Right renal pelvis (tissue), 4 donors: ENCODE measurements around the gene SYT6. TPM values are rescaled to one million over a fixed set of nuclear protein-coding genes. Genes with fewer than 3 reads are reported as not detected.
A peak's percentile ranks its signal among the peaks of the same experiment; 100 is the strongest.

ENCODE experiments used
- DNase-seq, 4 donors: peaks; one replicate each; pipeline ENCODE4 v3.0.0-alpha.2; 2013; ENCODE audit warnings: low read depth in 4 of 4, low spot score in 3 of 4, missing footprints in 1 of 4
- polyA plus RNA-seq, 4 donors: library from polyadenylated mRNA; unstranded; fragments of 120-200 nt; gene quantifications; one replicate each; pipeline ENCODE4 v1.2.1, GENCODE V29; 2013; ENCODE audit not compliant: insufficient read length in 4 of 4

Gene SYT6
- polyA plus RNA-seq, 4 donors: 1.3 to 1.7 (median 1.5) TPM

DNA sequence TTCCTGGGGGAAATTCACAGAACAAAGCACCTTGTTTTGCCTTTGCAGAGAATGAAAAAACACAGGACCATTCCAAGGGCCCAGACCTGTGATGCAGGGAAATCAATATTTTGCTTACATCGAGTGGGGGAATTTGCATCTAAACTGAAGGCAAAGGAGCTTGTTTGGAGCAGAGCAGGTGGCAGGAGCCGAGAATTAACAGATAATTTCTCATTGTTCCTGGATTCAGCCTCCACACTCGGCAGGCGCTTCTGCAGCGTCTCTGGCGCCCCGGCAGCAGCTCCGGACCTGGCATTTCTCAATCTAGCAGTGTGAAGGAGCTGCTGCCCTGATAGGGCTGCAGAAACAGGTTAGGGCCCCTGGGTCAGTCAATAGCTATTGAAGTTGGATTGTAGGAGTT is 2.0 kb upstream of the SYT6 start:
- DNase-seq: no peak

DNA sequence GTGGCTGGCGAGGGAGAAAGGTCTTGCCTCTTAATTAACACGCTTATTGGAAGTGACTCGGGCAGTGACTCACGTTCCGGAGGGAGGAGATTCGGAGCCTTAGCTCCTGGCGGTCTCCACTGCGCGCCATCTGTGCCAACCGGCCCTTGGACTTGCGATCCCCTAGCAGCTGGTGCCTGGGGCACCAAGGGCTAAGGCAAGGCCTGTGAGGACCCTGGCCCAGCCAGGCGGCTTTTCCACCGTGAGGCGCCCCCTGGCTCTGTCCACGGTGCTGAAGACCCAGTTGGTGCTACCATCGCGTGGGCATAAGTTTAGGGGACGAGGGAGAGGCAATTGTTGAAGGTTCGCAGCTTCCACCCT is 1.3 kb upstream of the SYT6 start:
- DNase-seq: peak in 3 of 4 donors; percentile 28 to 33 (median 32)

DNA sequence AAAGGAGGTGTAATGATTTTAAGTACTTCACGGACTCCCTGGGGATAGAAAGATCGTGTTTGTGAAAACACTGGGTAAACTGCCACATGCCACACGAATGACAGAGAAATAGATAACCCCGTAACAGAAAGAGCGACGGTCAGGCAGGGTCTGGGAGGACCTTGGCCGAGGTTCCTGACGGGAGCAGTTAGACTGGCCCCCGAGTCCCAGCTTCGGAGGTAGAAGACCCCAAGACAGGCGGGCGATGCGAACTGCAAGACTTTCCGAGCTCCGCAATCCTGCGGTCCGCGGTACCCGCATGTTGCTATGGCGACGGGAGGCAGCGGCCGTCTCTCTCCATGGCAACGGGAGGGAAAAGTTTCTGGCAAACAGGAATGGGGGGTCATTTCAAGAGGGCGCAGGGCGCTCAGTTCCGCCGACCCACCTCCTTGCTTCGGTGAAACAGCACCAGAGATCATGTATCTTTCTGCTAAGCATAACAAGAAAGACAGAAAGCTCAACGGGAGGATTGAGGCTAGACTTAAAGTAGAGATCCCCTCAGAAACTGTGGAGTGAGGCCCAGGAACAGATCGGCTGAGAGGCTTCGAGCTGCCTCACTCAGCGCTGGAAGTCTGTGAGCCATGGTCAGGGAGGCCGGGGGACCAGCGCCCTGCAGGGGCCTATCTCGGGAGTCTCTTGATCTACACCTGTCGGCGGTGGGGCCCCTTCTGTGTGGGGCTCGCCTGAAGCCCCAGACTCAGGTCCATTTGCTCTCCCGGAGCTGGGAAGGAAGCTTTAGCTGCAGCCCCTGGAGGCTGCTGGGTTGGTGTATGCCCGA is 685 bp upstream of the SYT6 start:
- no peak for DNase-seq

DNA sequence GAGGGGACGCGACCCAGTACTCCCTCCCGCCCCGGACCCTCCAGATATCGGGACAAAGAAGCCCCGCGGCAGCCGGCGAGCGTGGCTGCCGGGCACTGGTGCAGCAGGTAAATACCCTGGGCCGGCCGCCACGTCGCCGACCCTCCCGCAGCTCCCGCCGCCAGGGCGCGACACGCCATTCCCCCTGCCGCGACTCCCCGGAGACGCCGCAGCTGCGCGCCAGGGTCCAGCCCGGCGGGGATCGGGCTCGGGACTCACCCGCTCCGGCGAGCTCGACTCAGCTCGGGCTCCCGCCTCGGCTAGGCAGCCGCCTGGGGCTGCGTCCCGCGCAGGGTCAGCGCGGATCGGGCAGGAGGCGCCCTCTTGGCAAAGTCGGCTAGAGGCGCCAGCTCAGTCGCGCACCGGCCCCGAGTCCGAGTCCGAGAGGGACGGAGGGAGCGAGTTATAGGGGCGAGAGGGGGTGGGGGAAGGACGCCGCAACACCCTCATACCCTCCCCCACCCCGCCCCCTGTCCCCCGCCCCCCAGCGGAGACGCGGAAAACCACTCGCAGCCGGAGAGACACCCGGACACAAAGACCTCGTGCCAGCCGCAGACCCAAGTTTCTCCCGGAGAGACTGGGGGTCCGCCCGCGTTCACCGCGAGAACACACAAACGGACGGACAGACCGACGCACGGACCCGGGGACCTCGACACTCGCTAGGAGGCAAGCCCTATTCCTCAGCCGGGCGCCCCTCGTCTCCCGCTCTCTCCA is 985 bp downstream of the SYT6 start:
- peak in 2 of 4 donors; percentile 17 to 33 for DNase-seq

DNA sequence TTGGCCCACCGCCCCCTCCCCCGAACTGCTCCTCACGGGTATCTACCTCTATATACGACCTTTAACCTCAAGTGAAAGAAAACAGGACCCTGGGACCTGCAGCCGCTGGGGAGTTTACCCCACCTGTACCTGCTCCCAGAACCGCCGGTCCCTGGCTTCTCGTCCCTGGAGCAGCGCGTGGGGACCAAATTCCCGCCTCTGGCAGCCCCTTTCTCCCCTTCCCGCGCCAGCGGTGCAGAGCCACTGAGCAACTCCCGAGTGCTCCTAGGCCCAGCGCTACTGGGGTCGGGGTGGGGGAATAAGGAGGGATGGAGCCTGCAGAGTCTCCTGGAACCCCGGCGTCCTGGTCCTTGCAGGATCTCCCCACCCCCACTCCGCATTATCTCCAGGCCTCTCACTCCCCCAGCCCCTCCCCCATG is 1.6 kb downstream of the SYT6 start:
- no peak for DNase-seq

DNA sequence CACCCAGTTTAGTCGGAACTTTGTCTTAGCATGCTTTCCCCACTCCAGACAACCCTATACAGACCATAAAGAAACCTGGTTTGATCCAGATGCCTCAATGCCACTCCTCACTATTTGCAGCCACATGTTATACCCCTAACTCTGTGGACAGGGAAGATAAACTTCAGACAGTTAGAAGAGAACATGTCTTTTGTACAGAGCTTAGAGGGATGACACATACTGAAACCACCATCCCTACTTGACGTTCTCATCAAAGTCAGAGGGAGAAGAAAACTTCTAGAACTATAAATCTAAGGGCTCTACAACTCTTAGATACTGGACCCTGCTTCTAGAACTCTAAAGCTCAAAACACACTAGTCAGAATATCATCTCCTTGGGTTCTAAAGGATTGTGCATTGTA is 3.7 kb downstream of the SYT6 start:
- no peak for DNase-seq

DNA sequence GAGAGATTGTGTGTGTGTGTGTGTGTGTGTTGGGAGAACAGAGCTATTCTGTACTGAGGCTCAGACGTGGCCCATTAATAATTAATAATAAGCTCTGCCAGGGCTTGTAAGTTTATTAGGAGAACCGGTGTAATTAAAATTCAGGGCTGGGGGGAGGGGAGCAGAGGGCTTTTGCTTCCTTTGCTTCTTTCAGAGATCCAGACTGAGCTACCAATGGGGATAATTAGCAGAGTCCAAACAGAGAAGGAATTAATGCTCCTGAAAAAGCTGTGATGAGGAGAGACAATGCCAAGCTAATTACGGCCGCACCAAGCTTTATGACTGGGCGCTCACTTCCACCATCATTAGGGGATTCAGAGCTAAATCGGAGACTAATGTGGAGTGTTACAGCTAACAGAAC is 4.5 kb downstream of the SYT6 start:
- DNase-seq: no peak

DNA sequence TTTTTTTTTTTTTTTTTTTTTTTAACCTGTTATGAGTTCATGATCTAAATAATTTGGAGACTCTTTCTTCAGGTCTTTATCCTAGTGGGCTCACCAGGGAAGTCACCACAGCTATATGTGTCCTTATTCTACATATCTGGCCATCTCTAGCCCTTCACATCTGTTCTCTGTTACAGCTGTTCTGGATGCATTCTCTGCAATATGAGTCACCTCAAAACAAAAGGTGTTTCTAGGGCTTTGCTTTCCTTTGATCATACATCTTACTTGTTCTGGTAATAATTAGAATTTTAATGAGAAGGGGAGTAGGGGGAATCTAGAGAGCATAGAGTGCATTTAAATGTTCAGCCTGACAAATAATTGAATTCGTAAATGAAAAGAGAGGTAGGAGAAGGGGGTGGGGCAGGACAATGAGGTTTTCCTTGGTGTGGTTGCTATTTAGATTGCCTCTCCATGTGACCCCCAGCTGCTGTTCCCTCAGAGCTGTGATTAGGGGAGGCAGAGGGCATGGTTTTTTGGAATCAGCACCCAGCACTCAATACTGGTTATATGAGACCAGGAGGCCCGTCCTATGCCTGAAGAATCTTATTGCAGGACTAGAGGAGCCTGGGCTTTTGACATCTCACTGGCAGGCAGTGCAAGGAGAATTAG is 8.0 kb downstream of the SYT6 start:
- DNase-seq: no peak

DNA sequence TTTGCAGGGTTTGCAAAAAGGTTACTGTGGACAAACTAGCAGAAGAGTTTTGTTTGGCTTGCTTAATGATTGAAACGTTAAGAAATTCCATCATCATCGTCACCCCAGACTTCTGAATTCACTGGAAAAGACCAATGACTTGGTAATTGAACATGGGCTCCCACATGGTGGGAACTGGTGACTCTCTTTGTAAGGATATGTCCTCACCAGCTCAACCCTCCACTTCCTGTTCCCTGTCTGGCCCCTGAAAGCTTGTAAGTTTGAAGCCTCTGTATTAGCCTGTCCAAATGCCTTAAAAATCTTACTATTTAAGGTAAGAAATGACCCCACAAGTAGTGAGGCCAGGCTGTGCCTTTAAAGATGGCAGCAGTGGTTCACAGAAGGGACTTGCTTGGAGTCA is 9.7 kb downstream of the SYT6 start:
- no peak for DNase-seq

DNA sequence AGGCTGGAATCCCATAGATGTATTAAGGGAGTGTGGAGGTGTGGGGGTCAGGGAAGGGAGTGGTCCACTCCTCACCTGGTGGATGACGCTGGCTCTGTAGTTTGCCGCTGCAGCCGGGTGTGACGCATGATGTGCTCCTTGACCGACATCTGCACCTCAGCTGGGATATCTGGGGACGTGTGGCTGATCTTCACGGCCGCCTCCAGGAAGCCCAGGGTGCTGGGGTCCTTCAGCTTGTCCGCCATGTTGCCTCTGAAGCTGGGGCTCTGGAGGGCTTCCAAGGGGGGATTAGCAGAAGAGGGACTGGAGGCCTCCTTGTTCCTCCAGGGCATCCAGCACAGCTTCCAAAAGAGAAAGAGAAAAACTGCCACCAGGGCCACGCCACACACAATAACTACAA is 14.1 kb downstream of the SYT6 start:
- DNase-seq: no peak

DNA sequence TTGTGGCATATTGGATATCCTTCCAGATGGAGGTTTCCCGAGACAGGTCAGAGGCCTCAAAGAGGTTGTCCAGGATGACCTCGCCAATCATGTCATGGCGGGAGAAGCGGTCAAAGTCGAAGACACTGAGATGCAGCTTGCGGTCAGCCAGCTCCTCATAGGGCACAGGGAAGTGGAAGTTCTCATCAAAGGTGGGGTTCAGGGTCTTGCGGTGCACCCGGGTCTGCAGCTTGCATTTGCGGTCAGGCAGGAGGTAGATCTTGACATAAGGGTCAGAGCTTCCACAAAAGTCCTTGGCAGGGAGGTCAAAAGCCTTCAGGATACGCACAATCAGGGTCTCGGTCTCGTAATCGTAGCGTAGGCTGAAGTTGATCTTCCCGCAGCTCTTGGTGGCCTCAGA is 16.2 kb downstream of the SYT6 start:
- DNase-seq: no peak

DNA sequence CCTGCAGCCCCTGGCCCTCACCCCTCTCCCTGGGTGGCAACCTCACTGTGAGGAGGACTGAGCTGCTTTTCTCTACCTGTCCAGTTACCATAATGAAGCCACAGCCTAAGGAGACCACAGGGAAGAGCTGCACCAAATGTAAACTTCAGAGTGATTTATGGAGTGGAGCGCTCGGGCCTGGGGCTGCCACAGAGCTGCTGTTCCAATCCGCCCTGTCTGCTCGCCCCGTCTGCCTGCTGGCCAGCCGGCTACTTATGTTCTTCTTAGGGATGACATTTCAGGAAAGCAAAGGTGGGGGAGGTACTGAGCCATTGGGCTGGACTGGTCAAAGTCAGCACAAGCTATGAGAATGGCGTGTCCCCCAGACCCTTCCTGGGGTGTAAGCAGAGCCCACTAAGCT is 17.9 kb downstream of the SYT6 start:
- no peak for DNase-seq

DNA sequence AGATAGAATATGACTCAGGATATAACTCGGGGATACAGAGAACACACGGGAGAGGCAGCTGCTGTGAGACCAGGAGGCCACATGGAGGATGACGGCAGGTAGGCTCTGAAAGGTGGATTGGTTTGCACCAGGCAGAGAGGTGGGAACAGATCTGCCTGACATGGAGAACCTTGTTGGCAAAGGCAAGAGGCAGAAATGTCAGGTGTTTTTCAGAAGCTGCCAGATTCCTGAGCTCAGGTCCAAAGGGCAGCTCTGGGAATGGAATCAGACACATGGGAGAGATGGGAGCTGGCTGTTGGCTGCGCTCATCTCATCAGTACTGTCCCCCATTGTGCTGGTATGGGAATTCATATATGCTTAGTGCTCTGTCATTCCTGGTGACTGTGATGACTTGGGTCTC is 19.2 kb downstream of the SYT6 start:
- no peak for DNase-seq

DNA sequence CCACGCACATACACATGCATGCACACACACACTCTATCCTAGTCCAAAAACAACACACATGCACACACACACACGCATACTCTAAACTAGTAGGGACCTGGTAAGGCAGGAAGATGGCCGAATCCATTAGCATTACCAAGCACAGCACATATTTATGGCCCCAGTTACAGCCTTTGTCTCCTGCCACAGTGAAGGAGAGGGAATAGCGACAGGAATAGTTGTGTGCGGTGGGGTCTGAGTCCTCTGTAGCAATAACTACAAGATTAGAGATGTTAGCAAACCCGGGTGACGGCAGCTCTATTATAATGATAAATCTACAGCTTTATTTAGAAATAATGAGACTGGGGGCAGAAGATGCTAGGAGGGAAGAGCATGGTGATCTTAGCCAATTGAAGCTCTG is 20.5 kb downstream of the SYT6 start:
- DNase-seq: no peak

DNA sequence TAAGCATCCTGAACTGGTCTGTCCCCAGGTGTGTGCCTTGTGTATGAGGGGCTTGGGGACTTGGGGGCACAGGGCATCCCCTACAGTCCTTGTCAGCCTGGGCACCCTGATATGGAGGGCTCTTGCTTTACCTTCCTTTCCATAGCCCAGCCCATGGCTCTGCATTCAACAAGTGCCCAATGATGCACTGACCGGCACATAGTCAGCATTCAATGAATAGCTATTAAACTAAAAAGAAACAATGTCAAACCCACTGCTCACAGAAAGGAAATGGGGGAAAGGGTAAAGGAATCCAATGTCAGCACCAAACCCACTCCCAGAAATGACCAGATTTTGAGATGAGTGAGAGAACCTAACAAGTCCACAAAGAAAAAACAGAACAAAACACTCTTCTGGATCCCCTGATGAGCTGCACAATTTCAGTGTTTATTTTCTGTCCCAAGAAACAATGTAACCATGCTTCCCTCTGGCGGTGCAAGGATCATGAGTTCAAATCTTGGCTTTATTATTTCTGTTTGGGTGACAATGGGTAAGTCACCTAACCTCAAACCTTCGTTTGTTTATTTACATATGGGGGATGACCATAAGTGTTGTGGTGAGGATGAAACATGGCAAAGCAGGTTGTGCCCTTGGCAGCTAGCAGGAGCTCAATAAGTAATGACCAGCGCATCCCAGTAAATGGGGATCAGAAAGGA is 22.0 kb downstream of the SYT6 start:
- no peak for DNase-seq

DNA sequence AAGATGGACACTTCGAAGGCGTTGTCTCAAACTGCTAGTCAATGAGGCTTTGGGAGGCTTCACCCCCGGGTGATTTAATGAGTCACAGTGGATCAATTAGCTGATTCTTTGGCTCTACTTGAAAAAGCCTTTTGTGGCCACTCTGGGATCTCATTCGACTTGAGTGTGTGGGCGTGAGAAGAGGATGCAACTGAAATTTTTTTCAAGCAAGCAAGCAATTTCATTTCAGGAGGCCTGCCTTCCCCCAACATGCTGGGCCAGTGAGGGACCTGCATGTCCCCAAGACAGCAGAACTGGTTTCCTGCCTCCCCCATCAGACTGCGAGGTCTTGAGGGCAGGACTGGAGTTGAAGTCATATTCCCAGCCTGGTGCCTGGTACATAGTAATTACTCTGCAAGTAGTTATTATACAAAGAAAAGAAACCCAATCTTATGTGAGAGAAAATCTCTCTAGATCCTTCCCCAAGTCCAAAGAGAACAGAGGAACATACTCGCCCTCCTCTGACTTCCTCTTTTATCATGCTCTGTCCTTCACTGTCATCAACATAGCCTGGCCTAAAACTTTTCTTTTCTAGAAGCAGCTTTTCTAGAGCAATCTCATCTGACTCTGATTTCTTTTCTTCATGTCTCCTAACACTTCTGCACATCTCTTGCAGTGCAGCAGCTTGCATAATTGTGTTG is 22.7 kb downstream of the SYT6 start:
- no peak for DNase-seq

DNA sequence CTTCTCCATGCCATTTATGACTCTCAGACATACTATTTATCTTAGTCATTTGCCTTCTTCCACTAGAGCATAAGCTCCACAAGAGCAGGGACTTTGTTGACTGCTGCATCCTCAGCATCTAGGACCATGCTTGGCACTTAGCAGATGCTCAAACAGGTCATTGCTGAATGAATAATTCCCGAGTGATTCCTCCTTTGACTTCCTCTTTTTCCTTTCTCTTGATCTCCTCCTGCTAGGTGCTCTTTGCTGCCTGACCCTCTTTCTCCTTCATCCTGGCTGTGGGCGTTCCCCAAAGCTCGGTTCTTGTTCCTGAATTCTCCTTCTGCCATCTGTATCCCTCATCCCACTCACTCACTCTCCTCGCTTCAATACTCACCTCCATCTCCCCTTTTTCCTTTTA is 23.5 kb downstream of the SYT6 start:
- DNase-seq: no peak

DNA sequence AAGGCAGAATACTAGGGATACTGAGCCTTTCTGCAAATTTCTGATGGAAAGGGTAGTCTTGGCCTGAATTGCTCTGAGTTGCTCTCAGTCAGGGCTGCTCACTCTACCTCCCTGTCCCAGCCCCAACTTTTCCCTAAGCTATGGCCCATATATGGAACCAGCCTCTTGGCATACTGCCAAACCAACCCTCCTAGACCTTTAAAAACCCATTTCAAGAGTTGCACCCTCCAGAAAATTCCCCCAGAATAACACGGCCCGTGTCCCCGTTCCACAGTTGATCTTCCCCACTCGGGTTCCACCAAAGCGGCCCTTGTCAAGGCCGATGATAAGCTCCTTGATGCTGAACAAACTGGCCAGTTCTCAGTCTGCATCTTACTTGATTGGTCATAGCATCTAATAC is 25.4 kb downstream of the SYT6 start:
- DNase-seq: no peak

DNA sequence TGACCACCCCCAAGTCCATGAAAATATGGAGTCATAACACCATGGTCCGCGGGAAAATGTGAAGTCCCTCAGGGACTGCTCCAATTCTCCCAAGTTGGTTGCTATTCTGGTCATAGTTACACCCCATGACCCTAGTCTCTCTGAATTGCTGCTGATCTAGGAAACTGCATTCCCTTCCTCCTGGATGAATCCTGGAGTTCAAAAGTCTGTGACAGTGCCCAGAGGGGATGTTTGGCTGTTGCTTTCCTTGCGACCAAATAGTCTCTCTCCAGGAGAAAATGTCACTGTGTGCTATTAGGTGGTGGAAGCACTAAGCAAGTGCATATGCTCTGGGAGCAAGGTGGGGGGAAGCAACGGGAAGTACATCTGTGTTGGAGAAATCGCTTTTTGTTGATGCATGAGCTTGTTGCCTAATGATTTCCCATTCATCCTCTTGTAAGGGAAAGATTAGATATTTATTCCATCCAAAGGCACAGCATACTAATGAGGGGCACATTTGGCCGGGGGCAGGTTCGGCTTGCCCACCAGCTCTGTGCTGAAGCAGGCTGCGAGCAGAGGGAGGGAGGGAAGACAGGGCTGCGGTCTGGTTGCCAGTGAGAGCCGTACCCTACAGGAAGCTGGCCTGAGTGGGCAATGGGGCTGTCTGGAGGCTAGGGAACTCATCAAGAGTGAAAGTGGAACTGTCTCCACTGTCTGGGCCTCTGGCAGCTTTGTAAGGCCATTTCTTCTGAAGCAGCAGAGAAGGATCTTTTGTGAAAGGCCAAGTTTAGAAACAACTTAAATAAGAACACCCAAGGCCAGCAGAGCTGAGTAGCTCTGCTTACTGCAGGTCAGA is 27.2 kb downstream of the SYT6 start:
- no peak for DNase-seq

DNA sequence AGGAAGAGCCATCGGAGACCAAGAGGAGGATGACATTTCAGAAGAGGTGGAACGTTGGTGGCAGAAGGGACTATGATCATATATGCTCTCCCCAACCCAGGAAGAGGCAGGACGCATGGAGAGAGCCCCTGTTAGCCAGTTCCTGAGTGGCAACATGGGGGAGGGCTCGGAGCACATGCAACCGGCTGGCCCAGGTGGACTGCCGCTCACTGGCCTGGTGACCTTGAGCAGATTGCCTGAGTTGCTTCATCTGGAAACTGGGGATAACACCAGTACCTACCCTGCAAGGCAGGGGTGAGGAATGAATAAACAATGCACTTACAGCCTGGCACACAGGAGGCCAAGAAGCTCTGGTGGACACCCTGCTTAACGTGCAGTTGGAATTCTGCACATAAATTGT is 29.0 kb downstream of the SYT6 start:
- no peak for DNase-seq
